SK-N-SH treated with all-trans-retinoic acid at 6 μM for 48 hours (cell line): ENCODE results near the gene ANXA5.

Experiments
- ATAC-seq: fragments of 200-7000 bp; cut with Tn5 transposase; 3 replicates; pipeline ENCODE4 v1.9.1; 2020; ENCODE audit warnings: mild to moderate bottlenecking, moderate library complexity
- CSDC2 ChIP-seq: fragments of 250-450 bp; sonication (Bioruptor Pico); IDR thresholded peaks from 2 replicates; pipeline ENCODE4 v1.5.0; 2020; ENCODE audit warnings: mild to moderate bottlenecking, moderate library complexity
- GLIS3 ChIP-seq: fragments of 250-450 bp; sonication (Bioruptor Pico); IDR thresholded peaks from 2 replicates; pipeline ENCODE4 v1.5.0; 2020; ENCODE audit warnings: mild to moderate bottlenecking, moderate library complexity
- ISL1 ChIP-seq: fragments of 250-450 bp; sonication (Bioruptor Pico); IDR thresholded peaks from 2 replicates; pipeline ENCODE4 v2.1.2; 2022; ENCODE audit warnings: mild to moderate bottlenecking, moderate library complexity
- OSR1 ChIP-seq: fragments of 250-450 bp; sonication (Bioruptor Pico); IDR thresholded peaks from 2 replicates; pipeline ENCODE4 v1.8.0; 2022; ENCODE audit warnings: moderate library complexity, mild to moderate bottlenecking, inconsistent platforms
- PPARA ChIP-seq: fragments of 250-450 bp; sonication (Bioruptor Pico); IDR thresholded peaks from 2 replicates; pipeline ENCODE4 v1.5.0; 2020; ENCODE audit warnings: mild to moderate bottlenecking, borderline replicate concordance
- TCF4 ChIP-seq: fragments of 250-450 bp; sonication (Bioruptor Pico); IDR thresholded peaks from 2 replicates; pipeline ENCODE4 v1.8.0; 2021; ENCODE audit warnings: mild to moderate bottlenecking, moderate library complexity, borderline replicate concordance
- TOX ChIP-seq: fragments of 250-450 bp; sonication (Bioruptor Pico); IDR thresholded peaks from 2 replicates; pipeline ENCODE4 v1.8.0; 2021; ENCODE audit warnings: mild to moderate bottlenecking, moderate library complexity, borderline replicate concordance
- ZC3H10 ChIP-seq: fragments of 250-450 bp; sonication (Bioruptor Pico); IDR thresholded peaks from 2 replicates; pipeline ENCODE4 v1.5.1; 2021; ENCODE audit warnings: mild to moderate bottlenecking, moderate library complexity
- ZFP30 ChIP-seq: fragments of 450-650 bp; formaldehyde crosslinking; IDR thresholded peaks from 2 replicates; pipeline ENCODE4 v1.5.0; 2022; ENCODE audit warnings: mild to moderate bottlenecking, moderate library complexity
- ZNF70 ChIP-seq: fragments of 450-650 bp; formaldehyde crosslinking; IDR thresholded peaks from 2 replicates; pipeline ENCODE4 v1.5.0; 2020; ENCODE audit warnings: mild to moderate bottlenecking, moderate library complexity
- TF ChIP-seq, protein P1 (sequence below): fragments of 250-450 bp; sonication (Bioruptor Pico); IDR thresholded peaks from 2 replicates; pipeline ENCODE4 v1.5.1; 2021; ENCODE audit warnings: mild to moderate bottlenecking, moderate library complexity
- TF ChIP-seq, protein P2 (sequence below): fragments of 250-450 bp; sonication (Bioruptor Pico); IDR thresholded peaks from 2 replicates; pipeline ENCODE4 v1.5.0; 2020; ENCODE audit warnings: mild to moderate bottlenecking, moderate library complexity
- TF ChIP-seq, protein P3 (sequence below): fragments of 250-450 bp; sonication (Bioruptor Pico); IDR thresholded peaks from 2 replicates; pipeline ENCODE4 v1.8.0; 2020; ENCODE audit warnings: mild to moderate bottlenecking, moderate library complexity, borderline replicate concordance
- TF ChIP-seq, protein P4 (sequence below): fragments of 250-450 bp; sonication (Bioruptor Pico); IDR thresholded peaks from 2 replicates; pipeline ENCODE4 v1.5.1; 2020; ENCODE audit warnings: low read depth, mild to moderate bottlenecking, moderate library complexity

The ANXA5 gene

DNA sequence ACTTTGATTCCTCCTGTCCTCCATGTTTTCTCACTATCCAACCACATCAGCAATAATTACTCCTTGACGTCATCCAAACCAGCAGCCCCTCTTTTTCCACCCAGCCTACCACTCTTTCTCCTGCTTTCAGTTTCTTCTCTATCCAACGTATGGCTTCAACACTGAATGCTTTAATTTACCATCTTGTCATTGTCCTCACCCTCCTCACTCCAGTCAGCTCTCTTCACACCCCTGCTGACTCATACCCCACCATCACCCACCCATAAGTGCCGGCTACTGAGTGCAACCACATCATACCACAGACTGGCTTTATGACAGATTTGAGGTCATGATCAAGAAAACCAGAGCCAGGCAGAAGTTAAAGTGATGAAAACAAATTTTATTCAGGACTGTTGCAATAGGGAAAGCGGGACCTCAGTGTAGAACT, 9.8 kb upstream of the ANXA5 start:
- TF ChIP-seq ISL1 (CRISPR knock-in tag), result no peak
- TF ChIP-seq, protein P1, sequence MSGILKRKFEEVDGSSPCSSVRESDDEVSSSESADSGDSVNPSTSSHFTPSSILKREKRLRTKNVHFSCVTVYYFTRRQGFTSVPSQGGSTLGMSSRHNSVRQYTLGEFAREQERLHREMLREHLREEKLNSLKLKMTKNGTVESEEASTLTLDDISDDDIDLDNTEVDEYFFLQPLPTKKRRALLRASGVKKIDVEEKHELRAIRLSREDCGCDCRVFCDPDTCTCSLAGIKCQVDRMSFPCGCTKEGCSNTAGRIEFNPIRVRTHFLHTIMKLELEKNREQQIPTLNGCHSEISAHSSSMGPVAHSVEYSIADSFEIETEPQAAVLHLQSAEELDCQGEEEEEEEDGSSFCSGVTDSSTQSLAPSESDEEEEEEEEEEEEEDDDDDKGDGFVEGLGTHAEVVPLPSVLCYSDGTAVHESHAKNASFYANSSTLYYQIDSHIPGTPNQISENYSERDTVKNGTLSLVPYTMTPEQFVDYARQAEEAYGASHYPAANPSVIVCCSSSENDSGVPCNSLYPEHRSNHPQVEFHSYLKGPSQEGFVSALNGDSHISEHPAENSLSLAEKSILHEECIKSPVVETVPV (CRISPR knock-in tag), result no peak
- TF ChIP-seq OSR1 (CRISPR knock-in tag), result no peak
- TF ChIP-seq ZC3H10 (CRISPR knock-in tag), result no peak
- no peak for TF ChIP-seq GLIS3 (CRISPR knock-in tag)
- TF ChIP-seq TCF4 (CRISPR knock-in tag), result no peak
- TF ChIP-seq TOX, result no peak
- no peak for TF ChIP-seq ZNF70 (CRISPR knock-in tag)
- ATAC-seq, result no peak

DNA sequence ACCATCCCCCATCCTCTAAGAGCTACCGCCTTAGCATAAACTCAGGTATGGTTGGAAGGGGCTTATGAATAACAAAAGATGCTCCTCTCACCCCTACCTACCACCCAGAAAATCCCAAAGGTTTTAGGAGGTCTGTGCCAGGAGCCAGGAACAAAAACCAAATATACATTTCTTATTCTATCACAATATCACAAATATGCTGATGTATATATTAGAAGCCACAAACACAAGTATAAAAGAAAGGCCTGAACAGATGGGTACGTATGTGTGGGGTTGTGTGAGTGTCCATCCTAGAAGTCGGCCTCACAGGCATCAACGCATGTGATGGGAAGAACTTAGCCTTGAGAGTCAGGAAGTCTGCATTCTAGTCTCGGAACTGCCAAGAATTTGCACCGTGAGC, 8.7 kb upstream of the ANXA5 start:
- no peak for ATAC-seq
- no peak for TF ChIP-seq ZFP30 (CRISPR knock-in tag)
- TF ChIP-seq CSDC2, result no peak
- TF ChIP-seq, protein P2, sequence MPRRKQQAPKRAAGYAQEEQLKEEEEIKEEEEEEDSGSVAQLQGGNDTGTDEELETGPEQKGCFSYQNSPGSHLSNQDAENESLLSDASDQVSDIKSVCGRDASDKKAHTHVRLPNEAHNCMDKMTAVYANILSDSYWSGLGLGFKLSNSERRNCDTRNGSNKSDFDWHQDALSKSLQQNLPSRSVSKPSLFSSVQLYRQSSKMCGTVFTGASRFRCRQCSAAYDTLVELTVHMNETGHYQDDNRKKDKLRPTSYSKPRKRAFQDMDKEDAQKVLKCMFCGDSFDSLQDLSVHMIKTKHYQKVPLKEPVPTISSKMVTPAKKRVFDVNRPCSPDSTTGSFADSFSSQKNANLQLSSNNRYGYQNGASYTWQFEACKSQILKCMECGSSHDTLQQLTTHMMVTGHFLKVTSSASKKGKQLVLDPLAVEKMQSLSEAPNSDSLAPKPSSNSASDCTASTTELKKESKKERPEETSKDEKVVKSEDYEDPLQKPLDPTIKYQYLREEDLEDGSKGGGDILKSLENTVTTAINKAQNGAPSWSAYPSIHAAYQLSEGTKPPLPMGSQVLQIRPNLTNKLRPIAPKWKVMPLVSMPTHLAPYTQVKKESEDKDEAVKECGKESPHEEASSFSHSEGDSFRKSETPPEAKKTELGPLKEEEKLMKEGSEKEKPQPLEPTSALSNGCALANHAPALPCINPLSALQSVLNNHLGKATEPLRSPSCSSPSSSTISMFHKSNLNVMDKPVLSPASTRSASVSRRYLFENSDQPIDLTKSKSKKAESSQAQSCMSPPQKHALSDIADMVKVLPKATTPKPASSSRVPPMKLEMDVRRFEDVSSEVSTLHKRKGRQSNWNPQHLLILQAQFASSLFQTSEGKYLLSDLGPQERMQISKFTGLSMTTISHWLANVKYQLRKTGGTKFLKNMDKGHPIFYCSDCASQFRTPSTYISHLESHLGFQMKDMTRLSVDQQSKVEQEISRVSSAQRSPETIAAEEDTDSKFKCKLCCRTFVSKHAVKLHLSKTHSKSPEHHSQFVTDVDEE, result no peak
- TF ChIP-seq TOX, result no peak
- TF ChIP-seq, protein P3, sequence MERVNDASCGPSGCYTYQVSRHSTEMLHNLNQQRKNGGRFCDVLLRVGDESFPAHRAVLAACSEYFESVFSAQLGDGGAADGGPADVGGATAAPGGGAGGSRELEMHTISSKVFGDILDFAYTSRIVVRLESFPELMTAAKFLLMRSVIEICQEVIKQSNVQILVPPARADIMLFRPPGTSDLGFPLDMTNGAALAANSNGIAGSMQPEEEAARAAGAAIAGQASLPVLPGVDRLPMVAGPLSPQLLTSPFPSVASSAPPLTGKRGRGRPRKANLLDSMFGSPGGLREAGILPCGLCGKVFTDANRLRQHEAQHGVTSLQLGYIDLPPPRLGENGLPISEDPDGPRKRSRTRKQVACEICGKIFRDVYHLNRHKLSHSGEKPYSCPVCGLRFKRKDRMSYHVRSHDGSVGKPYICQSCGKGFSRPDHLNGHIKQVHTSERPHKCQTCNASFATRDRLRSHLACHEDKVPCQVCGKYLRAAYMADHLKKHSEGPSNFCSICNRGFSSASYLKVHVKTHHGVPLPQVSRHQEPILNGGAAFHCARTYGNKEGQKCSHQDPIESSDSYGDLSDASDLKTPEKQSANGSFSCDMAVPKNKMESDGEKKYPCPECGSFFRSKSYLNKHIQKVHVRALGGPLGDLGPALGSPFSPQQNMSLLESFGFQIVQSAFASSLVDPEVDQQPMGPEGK, result no peak
- TF ChIP-seq, protein P4, sequence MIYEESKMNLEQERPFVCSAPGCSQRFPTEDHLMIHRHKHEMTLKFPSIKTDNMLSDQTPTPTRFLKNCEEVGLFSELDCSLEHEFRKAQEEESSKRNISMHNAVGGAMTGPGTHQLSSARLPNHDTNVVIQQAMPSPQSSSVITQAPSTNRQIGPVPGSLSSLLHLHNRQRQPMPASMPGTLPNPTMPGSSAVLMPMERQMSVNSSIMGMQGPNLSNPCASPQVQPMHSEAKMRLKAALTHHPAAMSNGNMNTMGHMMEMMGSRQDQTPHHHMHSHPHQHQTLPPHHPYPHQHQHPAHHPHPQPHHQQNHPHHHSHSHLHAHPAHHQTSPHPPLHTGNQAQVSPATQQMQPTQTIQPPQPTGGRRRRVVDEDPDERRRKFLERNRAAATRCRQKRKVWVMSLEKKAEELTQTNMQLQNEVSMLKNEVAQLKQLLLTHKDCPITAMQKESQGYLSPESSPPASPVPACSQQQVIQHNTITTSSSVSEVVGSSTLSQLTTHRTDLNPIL (CRISPR knock-in tag), result no peak

DNA sequence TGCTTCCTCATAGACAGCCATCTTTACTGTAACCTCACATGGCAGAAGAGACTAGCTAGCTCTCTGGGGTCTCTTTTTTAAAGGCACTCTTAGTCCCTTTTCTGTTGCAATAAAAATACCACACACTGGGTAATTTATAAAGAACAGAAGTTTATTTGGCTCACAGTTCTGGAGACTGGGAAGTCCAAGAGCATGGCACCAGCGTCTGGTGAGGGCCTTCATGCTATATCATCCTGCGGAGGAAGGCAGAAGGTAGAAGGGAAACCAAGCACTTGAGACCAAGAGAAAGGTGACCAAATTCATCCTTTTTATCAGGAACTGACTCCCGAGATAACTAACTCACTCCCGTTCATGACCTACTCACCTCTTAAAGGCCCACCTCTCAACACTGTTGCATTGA, 5.4 kb upstream of the ANXA5 start:
- TF ChIP-seq, protein P3, result no peak
- no peak for TF ChIP-seq ZC3H10 (CRISPR knock-in tag)
- TF ChIP-seq, all 23 proteins: peak for 0
- no peak for ATAC-seq

DNA sequence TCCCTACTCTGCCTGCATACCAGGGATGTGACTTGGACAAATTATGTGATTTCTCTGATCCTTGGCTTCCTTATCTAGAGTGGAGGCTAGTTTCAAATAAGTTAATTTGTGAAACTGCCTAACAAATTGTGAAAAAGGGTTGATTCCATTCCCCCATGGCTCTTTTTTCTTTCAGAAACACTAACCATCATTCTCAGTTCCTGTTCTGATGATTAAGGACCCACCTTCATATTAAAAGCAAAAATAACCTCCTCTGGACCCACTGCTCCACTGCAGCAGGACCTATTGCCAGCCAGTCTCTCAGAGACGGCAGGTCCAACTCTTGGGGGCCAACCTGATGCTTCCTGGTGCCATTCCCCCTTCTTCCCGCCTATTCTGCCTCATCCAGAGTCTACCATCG, 4.5 kb upstream of the ANXA5 start:
- no peak for ATAC-seq
- TF ChIP-seq ZNF70 (CRISPR knock-in tag), result no peak
- no peak for TF ChIP-seq ZFP30 (CRISPR knock-in tag)
- no peak for TF ChIP-seq ISL1 (CRISPR knock-in tag)
- TF ChIP-seq, protein P2, result no peak
- TF ChIP-seq PPARA, result no peak
- TF ChIP-seq, protein P1 (CRISPR knock-in tag), result no peak
